RWPE2 (cell line): ENCODE measurements around the gene SUN2.

Experiments used
- ATAC-seq: fragments of 200-7000 bp; cut with Tn5 transposase; 3 replicates; pipeline ENCODE4 v1.9.1; 2021; ENCODE audit warnings: low read depth
- DNase-seq: peaks from one replicate; pipeline ENCODE4 v3.0.0-alpha.2; 2020; ENCODE audit warnings: low spot score
- H3K27ac ChIP-seq: fragments of 450-650 bp; 2 replicates; pipeline ENCODE4 v1.5.1; 2017; ENCODE audit warnings: mild to moderate bottlenecking; ENCODE audit not compliant: poor library complexity, severe bottlenecking
- H3K27me3 ChIP-seq: fragments of 250-450 bp; sonication (Bioruptor Pico); 2 replicates; pipeline ENCODE4 v1.5.1; 2021; ENCODE audit warnings: mild to moderate bottlenecking, moderate library complexity; ENCODE audit not compliant: insufficient read depth, poor library complexity, severe bottlenecking
- H3K36me3 ChIP-seq: fragments of 250-450 bp; sonication (Bioruptor Pico); 2 replicates; pipeline ENCODE4 v1.5.1; 2020; ENCODE audit warnings: low read depth, mild to moderate bottlenecking, moderate library complexity
- H3K4me1 ChIP-seq: fragments of 250-450 bp; sonication (Bioruptor Pico); 2 replicates; pipeline ENCODE4 v1.5.1; 2021; ENCODE audit warnings: mild to moderate bottlenecking, moderate library complexity; ENCODE audit not compliant: insufficient read depth, poor library complexity, severe bottlenecking
- H3K4me3 ChIP-seq: fragments of 250-450 bp; sonication (Bioruptor Pico); 2 replicates; pipeline ENCODE4 v1.5.1; 2021; ENCODE audit warnings: mild to moderate bottlenecking, moderate library complexity; ENCODE audit not compliant: severe bottlenecking
- H3K9me3 ChIP-seq: fragments of 250-450 bp; sonication (Bioruptor Pico); 2 replicates; pipeline ENCODE4 v1.5.1; 2021; ENCODE audit warnings: mild to moderate bottlenecking, moderate library complexity; ENCODE audit not compliant: severe bottlenecking
- TF ChIP-seq, protein P1 (sequence below): fragments of 450-650 bp; IDR thresholded peaks from one replicate; pipeline ENCODE4 v1.5.1; 2017; ENCODE audit warnings: mild to moderate bottlenecking, moderate library complexity; ENCODE audit not compliant: poor library complexity, severe bottlenecking

The SUN2 gene

GRCh38 chr22:38715852-38716251 lies 39.9 kb downstream of the SUN2 start:
- Histone ChIP-seq H3K4me1 (peaks cover 14% of the 10 kb centered on the region), H3K36me3 (peaks cover 64% of the 10 kb centered on the region), H3K4me3 (no peak overlapping the region), H3K27ac (no peak overlapping the region), H3K9me3 (no peaks in the 10 kb centered on the region), H3K27me3 (no peaks in the 10 kb centered on the region)
- TF ChIP-seq, protein P1, sequence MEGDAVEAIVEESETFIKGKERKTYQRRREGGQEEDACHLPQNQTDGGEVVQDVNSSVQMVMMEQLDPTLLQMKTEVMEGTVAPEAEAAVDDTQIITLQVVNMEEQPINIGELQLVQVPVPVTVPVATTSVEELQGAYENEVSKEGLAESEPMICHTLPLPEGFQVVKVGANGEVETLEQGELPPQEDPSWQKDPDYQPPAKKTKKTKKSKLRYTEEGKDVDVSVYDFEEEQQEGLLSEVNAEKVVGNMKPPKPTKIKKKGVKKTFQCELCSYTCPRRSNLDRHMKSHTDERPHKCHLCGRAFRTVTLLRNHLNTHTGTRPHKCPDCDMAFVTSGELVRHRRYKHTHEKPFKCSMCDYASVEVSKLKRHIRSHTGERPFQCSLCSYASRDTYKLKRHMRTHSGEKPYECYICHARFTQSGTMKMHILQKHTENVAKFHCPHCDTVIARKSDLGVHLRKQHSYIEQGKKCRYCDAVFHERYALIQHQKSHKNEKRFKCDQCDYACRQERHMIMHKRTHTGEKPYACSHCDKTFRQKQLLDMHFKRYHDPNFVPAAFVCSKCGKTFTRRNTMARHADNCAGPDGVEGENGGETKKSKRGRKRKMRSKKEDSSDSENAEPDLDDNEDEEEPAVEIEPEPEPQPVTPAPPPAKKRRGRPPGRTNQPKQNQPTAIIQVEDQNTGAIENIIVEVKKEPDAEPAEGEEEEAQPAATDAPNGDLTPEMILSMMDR, result no peak
- no peak for DNase-seq
- no peak for ATAC-seq

DNA sequence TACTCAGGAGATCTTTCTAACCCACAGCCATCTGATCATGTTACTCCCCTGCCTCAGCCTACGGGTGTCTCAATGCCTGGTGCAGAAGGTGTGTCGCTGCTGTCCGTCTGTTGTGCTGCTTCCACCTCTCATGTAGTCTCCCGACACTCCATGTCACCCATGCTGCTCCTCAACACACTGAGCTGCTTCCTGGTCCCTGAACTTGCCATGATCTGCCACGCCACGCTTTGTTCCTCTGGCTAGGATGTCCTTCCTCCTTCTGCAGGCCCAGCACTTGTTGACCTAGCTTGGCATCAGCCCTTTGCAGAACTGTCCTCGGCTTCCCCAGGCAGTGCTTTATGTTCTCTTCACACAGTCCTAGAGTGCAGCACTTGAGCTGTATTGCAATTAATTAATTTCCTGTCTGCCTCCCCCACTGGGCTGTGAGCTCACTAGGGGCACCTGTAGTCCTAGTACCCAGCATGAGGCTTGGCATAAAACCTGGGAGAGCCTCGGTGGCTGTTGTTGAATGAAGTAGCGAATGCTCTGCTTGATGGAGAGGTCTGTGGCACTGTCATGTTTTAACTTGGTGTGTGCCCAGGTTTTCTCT lies 40.5 kb downstream of the SUN2 start:
- TF ChIP-seq, protein P1, result no peak
- DNase-seq (no peak), ATAC-seq (no peak)
- Histone ChIP-seq H3K36me3 (peaks cover 64% of the 10 kb centered on the region), H3K4me1 (peaks cover 14% of the 10 kb centered on the region), H3K27ac (no peak overlapping the region), H3K27me3 (no peaks in the 10 kb centered on the region), H3K9me3 (no peaks in the 10 kb centered on the region), H3K4me3 (no peak overlapping the region)

DNA sequence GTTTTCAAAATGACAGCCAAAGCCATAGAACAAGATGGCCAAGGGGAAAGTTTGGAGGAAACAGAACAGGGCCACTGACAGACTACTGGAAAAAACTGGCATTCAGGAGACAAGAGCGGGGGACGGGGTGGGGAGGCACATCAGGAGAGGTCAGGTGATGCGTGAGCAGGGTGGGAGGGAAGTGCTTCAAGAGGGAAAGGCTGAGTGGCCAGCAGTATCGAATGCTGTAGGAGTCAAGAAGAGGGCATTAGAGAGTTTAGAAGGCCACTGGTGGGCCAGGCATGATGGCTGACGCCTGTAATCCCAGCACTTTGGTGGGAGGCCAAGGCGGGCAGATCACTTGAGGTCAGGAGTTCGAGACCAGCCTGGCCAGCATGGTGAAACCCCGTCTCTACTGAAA lies 41.9 kb downstream of the SUN2 start:
- DNase-seq (no peak), ATAC-seq (no peak)
- Histone ChIP-seq H3K27ac (no peak overlapping the region), H3K4me1 (peaks cover 13% of the 10 kb centered on the region), H3K36me3 (peaks cover 67% of the 10 kb centered on the region), H3K9me3 (no peaks in the 10 kb centered on the region), H3K4me3 (no peak overlapping the region), H3K27me3 (no peaks in the 10 kb centered on the region)
- TF ChIP-seq, protein P1, result no peak

- H3K4me1 ChIP-seq, result peaks cover 10% of the 10 kb centered on the region
- no peak overlapping the region for H3K4me3 ChIP-seq
- no peaks in the 10 kb centered on the region for H3K27me3 ChIP-seq
- H3K36me3 ChIP-seq, result peaks cover 70% of the 10 kb centered on the region
- TF ChIP-seq, protein P1, result no peak
- H3K9me3 ChIP-seq, result no peaks in the 10 kb centered on the region
- no peak overlapping the region for H3K27ac ChIP-seq
- DNase-seq, result no peak
- ATAC-seq, result no peak
These were observed 43.2 kb downstream of the SUN2 start for GRCh38 chr22:38712486-38713207.

- no peaks in the 10 kb centered on the region for H3K9me3 ChIP-seq
- H3K4me1 ChIP-seq, result peaks cover 17% of the 10 kb centered on the region
- H3K36me3 ChIP-seq, result peaks cover 61% of the 10 kb centered on the region
- no peak overlapping the region for H3K27ac ChIP-seq
- no peak for DNase-seq
- TF ChIP-seq, protein P1, result no peak
- H3K4me3 ChIP-seq, result no peak overlapping the region
- H3K27me3 ChIP-seq, result no peaks in the 10 kb centered on the region
- ATAC-seq, result no peak
These were observed 44.9 kb downstream of the SUN2 start for GRCh38 chr22:38710866-38711265.
